ENCODE results near the gene KMT2C.
"Not testable (repeated sequence)": the region's sequence is repeated elsewhere in the genome, so short reads cannot be mapped to it uniquely, and the experiment has no call there.

DNA sequence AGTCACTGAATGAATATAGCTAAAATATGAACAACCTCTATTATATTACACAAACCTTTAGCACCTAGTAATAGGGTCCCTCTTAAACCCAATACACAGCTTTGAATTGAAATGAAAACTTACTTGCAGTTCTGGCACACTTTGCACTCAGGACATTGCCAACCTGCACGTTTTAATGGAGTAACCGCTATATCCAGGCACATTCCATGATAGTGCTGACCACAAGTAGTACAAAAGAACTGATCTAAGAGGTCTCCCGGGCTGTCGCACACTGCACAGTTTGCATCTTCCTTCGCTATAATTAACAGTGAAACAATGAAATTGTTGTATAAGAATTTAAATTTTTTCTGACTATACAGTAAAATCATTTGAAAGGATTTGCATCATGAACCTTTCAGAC, 170.9 kb downstream of the KMT2C start:
- TF ChIP-seq, protein P1, sequence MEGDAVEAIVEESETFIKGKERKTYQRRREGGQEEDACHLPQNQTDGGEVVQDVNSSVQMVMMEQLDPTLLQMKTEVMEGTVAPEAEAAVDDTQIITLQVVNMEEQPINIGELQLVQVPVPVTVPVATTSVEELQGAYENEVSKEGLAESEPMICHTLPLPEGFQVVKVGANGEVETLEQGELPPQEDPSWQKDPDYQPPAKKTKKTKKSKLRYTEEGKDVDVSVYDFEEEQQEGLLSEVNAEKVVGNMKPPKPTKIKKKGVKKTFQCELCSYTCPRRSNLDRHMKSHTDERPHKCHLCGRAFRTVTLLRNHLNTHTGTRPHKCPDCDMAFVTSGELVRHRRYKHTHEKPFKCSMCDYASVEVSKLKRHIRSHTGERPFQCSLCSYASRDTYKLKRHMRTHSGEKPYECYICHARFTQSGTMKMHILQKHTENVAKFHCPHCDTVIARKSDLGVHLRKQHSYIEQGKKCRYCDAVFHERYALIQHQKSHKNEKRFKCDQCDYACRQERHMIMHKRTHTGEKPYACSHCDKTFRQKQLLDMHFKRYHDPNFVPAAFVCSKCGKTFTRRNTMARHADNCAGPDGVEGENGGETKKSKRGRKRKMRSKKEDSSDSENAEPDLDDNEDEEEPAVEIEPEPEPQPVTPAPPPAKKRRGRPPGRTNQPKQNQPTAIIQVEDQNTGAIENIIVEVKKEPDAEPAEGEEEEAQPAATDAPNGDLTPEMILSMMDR (conservative IDR thresholded peaks at IDR 0.05): not testable (repeated sequence)
- not testable (repeated sequence) for TF ChIP-seq EZH2 (IDR thresholded peaks at IDR 0.05; ENCODE audit: low read depth)
